NCI-H2171 (cell line): ENCODE results near the gene PCDH12.
"Not testable (repeated sequence)": the region's sequence is repeated elsewhere in the genome, so short reads cannot be mapped to it uniquely, and the experiment has no call there.

Experiments used
- DNase-seq: peaks from one replicate; lab custom pipeline; 2025; lab: John Stamatoyannopoulos, UW

The PCDH12 gene

DNA sequence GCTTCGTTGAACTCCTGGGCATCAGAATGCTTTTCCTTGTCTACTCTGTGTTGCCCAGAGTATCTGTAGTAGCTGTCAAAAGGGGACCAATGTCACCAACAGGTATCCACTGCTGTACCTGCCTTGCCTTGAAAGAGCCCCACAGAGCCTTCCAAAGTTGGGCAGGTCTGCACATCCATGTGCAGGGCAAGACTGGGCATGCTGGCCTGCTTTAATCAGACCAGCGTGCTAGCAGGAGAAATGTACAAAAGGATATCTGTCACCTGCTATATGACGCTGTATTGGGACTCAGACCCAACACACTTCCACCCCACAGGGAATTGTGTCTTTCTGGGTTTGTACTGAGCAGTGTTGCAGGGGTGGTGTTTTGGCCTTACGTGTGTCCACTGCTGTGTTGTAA, 22.5 kb downstream of the PCDH12 start:
- no peak for DNase-seq

DNA sequence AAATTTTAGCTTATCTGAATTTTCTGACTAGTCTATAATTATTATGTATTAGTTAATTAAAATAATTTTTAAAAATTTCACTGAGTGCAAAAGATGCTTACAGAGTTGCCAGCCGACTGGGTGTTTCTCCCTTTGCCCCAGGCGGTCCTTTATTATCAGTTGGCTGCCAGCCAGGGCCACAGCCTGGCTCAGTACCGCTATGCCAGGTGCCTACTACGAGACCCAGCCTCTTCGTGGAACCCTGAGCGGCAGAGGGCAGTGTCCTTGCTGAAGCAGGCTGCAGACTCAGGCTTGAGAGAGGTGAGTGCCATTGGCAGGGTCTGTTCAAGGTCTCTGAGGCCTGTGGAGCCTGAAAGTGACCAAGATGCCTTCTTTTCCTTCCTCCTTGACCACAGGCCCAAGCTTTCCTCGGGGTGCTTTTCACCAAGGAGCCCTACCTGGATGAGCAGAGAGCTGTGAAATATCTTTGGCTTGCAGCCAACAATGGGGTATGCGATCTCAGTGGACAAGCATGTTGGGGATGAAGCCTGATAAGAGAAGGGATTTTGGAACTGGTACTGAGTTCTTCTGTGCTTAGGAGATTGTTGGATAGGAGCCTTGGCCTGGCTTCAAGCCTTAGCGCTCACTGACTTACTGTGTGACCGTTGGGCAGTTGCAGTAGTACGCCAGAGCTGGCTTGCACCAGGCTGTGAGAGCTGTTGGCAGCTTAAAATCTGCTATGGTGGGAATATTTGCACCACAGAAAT, 23.7 kb downstream of the PCDH12 start:
- DNase-seq = peak; percentile 44

DNA sequence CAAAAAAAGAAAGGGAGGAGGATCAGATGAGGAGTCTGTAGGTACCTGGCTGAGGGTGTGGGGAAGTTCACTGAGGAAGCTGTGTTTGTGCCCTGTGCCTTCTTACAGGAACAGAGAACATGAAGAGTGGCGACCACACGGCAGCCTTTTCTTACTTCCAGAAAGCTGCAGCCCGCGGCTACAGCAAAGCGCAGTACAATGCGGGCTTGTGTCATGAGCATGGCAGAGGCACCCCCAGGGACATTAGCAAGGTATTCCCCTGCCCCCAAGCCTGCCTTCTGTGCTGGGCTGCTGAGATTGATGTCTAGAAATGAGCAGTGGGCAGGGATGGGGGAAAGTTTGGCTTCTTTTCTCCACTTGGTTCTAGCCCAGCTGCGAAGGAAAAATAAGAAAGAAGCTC, 24.9 kb downstream of the PCDH12 start:
- no peak for DNase-seq

DNA sequence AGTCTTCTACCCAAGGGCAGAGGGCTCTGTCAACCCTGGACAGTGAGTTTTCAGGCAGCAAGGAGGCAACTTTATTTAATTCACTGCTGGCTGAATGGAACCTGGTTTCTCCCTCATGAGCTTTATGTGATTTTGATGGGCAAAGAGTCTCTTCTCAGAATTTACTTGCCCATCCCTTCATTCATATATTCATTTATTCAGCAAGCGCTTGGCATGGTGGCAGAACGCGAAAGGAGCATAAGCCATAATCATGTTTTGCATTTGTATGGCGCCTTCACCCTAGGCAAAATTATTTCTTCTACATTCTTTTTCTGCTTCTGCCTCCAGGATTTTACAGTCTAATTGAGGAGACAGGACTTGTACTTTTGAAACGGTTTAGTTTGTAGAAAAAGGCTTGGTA, 26.3 kb downstream of the PCDH12 start:
- no peak for DNase-seq

DNA sequence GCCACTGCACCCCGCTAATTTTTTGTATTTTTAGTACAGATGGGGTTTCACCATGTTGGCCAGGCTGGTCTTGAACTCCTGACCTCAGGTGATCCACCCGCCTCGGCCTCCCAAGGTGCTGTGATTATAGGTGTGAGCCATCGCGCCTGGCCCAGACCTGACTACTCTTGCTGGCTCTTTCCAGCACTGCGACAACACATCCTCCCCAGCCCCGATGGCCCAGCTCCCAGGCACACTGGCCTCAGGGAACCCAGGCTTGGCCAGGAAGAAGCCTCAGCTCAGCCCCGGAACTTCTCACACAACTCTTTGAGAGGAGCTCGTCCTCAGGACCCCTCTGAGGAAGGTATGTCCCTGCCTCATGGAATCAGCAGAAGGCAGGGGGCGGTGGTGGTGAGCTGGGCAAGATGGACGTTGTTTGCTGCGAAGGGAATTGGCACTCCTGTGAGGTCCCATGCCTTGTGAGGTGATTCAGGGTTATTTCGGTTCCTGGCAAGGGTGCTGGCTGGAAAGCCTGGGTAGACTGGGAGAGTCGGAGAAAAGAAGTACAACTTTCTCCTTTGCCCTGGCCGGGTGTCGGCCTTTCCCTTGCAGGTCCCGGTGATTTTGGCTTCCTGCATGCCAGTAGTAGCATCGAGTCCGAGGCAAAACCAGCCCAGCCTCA, 28.5 kb downstream of the PCDH12 start:
- no peak for DNase-seq

DNA sequence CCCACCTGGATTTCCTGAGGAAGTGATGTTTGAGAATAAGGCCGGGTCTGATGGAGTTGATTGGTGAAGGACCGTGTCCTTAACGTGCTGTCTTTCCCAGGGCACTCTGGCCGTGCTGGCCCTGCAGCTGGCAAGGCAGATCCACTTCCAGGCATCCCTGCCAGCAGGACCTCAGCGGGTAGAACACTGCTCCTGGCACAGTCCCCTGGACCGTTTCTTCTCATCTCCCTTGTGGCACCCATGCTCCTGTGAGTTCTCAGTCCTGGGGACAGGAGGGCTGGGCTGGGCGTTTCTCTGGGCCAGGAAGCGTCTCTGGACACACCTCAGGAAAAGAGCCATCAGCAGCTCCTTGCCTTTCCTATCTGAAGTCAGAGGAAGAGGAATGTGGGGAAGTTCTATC, 30.0 kb downstream of the PCDH12 start:
- no peak for DNase-seq

DNA sequence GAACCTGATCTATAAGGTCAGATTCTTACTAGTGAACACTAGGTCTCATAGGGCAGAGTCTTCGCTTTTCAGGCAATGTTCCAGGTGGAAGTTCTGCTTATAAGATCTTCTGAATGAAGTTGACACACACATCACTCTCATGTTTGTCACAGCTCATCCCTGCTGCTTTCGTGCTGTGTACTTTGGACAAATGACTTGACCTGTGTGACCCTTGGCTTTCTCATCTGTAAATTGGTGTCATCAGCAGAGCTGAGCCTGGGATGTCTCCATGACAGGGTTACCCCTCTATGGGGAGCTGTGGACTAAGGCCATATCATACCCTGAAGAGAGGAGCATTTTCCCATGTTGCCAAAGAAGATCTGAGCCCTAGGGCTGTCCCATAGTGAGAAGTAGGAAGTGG, 31.6 kb downstream of the PCDH12 start:
- no peak for DNase-seq

DNA sequence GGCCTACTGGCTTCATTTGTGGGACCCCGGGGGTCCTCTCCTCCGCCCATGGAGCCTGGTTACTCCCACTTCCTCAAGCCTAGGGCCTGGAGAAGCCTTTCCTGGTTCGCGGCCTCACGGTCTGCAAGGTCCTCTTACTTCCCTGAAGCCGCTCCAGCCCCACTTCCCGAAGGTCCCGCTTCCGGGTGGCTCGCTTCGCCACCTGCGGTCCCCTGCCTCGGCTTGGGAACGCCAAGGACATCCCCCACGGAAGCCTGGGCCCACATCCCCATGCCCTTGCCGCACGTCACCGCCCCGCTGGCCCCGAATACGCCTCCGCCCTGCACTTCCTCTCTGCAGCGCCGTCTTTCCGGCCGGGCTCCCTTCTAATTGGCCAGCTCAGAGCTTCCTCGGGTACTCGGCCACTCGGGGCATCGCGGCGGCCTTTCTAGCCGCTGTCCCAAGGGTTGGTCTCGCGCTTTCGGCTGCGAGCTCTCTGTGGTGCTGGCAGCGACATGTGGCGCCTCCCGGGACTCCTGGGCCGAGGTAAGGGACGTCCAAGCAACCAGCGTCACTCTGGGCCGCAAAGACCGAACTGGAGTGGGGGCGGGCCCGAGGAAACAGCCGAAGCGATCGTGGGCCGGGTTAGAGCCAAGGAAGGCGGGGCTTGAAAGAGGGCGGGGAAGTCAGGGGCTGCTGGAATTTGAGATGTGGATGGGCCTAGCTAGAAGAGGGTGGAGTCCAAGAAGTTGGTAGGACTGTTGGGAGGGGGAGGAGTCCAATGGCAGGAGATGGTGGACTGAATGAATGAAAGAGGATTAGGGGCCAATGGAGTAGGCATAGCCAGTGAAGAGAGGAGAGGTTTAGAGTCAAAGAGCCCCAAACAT, 34.3 kb downstream of the PCDH12 start, which contains the start of gene DELE1:
DELE1 (plus strand) TSS at position 424 of the 866 bp plus-strand sequence; CDS start at position 495, 71 bp downstream.
- DNase-seq = peak; percentile 70

DNA sequence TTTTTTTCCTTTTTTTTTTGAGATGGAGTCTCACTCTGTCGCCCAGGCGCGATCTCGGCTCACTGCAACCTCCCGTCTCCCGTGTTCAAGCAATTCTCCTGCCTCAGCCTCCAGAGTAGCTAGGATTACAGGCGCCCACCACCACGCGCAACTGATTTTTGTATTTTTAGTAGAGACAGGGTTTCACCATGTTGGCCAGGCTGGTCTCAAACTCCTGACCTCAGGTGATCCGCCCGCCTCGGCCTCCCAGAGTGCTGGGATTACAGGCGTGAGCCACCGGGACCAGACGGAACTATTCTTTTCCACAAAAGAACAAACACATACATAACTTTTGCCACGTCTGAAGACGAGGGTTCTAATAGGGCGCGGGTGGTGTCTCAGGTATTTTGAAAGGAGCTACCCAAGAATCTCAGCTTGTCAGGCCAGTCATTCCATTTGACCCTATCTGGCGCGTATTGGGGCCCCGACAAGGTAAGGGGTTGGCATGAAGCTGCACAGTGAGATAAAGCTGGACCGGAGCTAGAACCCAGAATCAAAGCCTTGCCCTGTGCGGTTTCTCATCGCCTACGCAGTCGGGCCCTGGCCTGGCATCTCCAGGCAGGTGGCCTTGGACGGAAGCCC, 35.1 kb downstream of the PCDH12 start:
- DNase-seq = not testable (repeated sequence)

DNA sequence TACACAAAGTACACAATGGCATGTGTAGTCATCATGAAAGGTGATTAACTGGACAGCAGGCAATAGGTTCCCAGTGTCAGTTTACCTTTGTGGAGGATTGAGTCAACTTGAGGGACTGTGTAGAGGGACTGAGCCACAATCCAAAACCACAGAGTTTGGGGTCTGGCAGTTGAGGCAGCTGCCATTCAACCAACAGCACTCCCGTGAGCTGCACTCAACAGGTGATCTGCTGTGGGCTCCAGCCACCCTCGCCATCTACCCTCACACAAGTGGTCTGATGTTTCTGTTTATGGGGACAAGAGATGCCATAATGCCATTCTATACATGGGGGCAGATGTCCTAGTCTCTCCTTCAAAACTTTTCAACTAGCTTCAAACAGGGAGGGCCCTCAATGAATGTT, 37.2 kb downstream of the PCDH12 start:
- no peak for DNase-seq

DNA sequence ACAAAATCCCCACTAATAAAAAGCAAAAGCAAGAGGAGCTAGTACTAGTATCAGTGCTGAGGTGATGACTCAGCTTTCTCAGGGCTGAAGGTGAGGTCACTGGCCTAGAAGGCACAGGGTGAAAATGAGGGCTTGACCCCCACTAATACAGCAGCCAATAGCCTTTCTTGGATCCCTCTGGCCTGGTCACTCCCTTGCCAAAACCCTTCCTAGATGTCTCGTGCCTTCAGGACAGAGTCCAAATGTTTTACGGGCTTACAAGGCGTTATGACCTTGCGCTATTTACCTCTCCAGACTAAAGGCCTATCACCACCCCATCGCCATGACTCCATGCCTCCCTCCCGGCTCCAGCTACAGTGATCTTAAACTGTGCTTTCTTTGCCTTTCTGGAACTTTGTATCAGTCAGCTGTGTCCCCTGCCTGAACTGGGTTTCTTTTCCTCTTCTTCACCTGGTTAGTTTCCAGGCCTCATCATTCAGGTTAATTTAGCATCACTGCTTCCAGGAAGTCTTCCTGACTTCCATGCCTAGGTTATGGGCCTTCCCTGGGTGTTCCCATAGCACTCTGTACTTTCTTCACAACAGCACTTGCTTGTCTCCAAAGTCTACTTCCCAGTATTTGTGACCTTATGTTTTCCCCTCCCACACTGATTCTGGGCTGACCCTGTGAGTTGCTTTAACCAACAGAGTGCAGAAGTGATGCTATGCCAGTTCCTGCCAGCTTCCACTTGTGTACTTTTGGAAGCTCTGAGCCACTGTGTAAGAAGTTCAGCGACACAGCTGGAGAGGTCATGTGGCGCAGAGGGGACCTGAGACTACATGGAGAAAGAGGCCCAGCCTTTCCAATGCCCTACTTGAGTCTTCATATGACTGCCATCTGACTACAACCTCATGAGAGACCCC, 38.5 kb downstream of the PCDH12 start:
- DNase-seq = no peak

DNA sequence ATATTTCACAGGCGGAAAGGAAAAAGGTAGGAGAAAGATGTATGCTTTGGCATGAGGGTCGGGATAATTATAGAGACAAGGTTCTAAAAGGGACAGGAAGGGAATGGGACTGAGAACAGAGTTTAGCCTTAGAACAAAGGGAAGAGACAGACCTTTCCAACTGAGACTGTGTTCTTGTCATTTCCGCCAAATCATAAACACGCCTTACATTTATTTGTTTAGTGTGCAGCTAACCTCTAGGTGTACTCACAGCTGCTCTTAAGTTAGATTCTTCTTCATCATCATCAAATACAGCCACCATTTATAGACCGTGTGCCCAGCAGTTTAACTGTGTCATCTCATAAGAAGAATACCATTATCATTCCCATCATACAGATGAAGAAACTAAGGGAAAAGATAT, 40.2 kb downstream of the PCDH12 start:
- DNase-seq = no peak

DNA sequence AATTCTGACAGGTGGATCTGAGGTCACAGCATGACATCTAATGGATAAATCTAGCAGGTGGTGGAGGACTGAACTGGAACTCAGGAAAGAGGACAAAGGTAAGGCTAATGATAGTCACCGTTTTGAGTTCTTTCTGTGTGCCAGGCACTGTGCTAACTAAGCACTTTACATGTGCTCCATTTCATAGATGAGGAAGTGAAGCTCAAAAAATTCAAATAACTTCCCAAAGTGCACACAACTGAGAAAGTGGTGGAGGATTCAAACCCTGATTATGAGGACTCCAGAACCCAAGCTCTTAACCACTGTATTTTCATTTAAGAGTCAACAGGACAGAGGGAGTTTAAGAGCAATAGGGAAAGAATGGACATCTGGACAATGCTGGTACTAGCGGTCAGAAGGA, 41.5 kb downstream of the PCDH12 start:
- no peak for DNase-seq

DNA sequence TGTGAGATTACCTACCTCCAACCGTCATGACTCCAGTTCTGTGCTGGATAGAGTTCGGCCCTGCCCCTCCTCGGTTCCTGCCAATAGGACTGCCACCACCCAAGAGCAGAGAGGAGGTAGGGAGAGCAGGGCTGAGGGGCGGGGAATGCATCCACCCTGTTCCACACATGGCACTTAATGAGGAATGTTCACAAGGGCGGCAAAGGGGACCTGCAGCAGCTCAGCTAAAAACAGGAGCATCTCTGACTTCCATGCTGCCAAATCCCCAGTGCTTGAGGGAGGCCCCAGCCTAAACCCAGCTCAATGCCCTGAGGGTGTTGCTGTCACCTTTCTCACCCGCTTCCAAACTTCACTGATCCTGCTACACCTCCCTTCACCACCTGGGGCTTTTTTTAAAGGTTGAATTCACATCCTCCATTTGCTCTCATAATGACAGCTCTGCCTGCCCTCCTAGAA, 42.1 kb downstream of the PCDH12 start:
- no peak for DNase-seq

DNA sequence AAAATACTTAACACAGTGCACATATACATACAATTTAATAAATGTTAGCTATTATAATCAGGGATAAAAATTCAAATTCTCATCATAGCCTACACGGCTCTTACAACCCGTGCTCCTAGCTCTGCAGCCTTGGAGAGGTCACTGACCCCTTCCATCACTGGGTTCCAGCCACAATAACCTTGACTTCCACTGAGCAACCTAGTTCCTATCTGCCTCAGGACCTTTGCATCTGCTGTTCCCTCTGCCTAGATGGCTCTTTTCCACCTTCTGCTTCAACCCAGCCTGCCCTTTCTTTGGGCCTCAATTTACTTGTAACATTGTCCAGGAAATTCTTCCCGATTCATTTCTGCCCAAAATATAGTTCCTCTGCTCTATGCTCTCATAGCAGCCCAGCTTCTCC, 43.2 kb downstream of the PCDH12 start:
- DNase-seq = no peak

DNA sequence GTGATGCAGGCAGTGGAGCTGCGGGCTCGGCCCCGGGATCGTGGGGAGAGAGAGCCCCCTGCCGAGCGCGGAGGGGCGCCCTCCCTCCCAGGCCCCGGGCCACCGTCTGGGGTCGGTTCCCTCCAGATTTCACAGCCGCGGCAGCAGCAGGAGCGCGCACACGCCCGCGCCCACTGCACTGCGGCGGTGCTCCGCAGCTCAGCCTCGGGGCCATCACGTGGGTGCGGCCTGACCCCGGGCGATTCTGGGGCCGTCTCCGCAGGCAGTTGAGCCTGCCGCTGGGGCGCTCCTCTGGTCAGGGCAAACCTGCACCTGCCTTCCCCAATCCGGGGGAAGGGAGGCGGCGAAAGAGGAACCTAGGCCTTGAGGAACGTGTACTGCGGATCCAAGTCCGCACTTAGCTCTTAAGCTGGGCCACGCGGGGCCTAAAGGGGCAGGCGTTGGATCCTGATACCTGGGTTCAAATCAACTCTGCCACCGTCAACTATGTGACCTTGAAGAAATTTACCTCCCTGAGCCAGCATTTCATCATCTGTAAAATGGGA, 43.7 kb downstream of the PCDH12 start:
- DNase-seq = no peak

DNA sequence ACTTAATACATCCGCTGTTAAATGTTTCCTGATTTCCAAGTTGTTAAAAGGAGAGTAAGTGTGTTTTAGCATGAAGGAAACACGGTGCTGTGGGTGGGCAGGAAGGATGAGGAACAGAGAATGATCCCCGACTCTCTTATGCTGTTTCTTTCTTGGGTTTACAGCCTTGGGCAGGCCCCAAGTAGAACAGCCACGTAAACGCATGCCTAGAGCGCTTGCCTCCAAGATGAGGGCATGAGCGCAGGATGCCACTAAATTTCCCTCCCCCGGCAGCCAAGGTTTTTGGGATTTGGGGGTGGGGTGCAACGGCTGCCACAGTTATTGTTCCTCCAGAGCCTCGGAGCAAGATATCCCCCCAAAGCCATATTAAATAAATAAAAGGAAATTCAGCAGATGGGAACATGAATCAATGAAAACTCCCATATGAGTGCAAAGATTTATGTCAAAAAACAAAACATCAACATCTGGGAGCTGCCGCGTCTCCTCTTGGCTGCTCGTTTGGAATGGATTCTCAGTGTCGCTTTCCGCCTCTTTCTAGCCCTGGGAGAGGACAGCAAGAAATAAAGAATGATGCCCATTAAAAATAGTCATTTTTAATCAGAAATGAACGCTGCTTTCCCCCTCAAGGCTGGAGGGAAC, 44.3 kb downstream of the PCDH12 start:
- no peak for DNase-seq

DNA sequence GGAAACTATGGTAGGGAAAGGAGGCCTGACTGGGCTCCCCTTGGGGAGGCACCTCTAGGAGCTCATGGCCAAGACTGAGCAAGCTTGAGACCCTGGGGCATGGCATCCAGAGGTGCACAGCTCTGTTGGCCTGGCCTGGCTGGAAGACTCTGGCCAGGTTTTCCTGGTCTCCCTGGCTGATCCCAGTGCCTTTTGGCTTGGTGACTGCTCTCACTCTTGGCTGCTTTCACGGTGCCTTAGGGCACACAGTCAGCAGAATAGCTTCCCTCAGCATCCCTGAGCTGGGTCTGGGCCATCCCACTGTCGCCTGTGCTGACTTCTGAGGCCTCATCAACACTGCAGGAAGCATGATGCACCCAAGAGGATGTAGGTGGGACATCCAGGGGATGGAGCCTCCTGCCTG, 47.7 kb downstream of the PCDH12 start:
- DNase-seq = no peak

DNA sequence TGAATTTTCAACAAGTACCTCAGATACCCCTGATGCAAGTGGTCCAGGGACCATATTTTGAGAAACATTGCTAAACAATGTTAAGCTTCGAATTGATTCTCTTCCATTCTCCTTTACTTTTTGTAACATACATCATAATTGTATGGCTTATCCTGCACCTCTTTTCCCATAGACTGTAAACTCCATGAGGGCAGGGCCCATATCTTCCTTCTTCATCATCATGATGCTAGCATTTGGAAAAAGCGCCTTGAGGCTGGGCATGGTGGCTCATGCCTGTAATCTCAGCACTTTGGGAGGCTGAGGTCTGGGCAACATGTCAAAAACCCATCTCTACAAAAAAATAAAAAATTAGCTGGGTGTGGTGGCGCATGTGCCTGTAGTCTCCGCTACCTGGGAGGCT, 48.8 kb downstream of the PCDH12 start:
- DNase-seq = no peak

DNA sequence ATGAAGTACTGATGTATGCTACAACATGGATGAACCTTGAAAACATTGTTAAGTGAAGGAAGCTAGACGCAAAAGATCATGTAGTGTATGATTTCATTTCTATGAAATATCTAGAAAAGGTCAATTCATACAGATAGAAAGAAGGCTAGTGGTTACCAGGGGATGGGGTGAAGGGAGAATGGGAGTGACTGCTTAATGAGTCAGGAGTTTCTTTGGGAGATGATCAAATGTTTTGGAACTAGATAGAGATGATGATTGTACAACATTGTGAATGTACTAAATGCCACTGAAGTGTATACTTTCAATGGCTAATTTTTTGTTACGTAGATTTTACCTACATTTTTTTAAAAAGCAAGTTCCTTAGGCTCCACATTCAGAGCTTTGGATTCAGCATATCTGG, 49.2 kb downstream of the PCDH12 start:
- no peak for DNase-seq
